GM12878 (cell line): ENCODE measurements around the gene S100A3. TPM values are rescaled to one million over a fixed set of nuclear protein-coding genes. Genes with fewer than 3 reads are reported as not detected.
A peak's percentile ranks its signal among the peaks of the same experiment; 100 is the strongest.

Experiments used
- CBX5 ChIP-seq: sonication (generic); IDR thresholded peaks from 2 replicates; pipeline ENCODE4 v1.6.1; 2016; ENCODE audit warnings: low read depth, moderate library complexity, mild to moderate bottlenecking, inconsistent platforms
- CHD1 ChIP-seq: IDR thresholded peaks from 2 replicates; pipeline ENCODE4 v1.6.1; 2012; ENCODE audit warnings: low read depth, low read length, improper control_type of control experiment
- HDGF ChIP-seq: fragments of 450-650 bp; IDR thresholded peaks from 2 replicates; pipeline ENCODE4 v1.6.1; 2016; ENCODE audit warnings: antibody characterized with exemption
- IKZF1 ChIP-seq: fragments of 450-650 bp; conservative IDR thresholded peaks from 2 replicates; pipeline ENCODE4 v1.6.1; 2017; ENCODE audit warnings: antibody characterized with exemption, mild to moderate bottlenecking
- IKZF2 ChIP-seq, 2 experiments: fragments of 450-650 bp; IDR thresholded peaks; 2 replicates each; pipeline ENCODE4 v1.6.1; 2017; ENCODE audit warnings: mild to moderate bottlenecking in 2 of 2, moderate library complexity in 2 of 2
- JUND ChIP-seq: IDR thresholded peaks from 2 replicates; pipeline ENCODE4 v1.6.1; 2012; ENCODE audit warnings: low read depth, mild to moderate bottlenecking, low read length, improper control_type of control experiment, moderate library complexity
- NFXL1 ChIP-seq: fragments of 450-650 bp; IDR thresholded peaks from 2 replicates; pipeline ENCODE4 v1.6.1; 2017; ENCODE audit warnings: antibody characterized with exemption, mild to moderate bottlenecking, borderline replicate concordance
- NR2C2 ChIP-seq: IDR thresholded peaks from 2 replicates; pipeline ENCODE4 v1.6.1; 2011; ENCODE audit warnings: borderline replicate concordance, low read depth; ENCODE audit not compliant: control insufficient read depth, insufficient read length
- NRF1 ChIP-seq: conservative IDR thresholded peaks from 2 replicates; pipeline ENCODE4 v1.6.1; 2011; ENCODE audit warnings: mild to moderate bottlenecking, low read depth, low read length, improper control_type of control experiment
- PAX8 ChIP-seq: fragments of 450-650 bp; IDR thresholded peaks from 2 replicates; pipeline ENCODE4 v1.6.1; 2017; ENCODE audit warnings: mild to moderate bottlenecking, moderate library complexity
- RAD21 ChIP-seq: IDR thresholded peaks from 2 replicates; pipeline ENCODE4 v1.6.1; 2011; ENCODE audit warnings: mild to moderate bottlenecking, low read depth, low read length, moderate library complexity; ENCODE audit not compliant: insufficient read depth
- SMARCA5 ChIP-seq: fragments of 450-650 bp; IDR thresholded peaks from 2 replicates; pipeline ENCODE4 v1.6.1; 2017; ENCODE audit warnings: mild to moderate bottlenecking
- SMC3 ChIP-seq: IDR thresholded peaks from 2 replicates; pipeline ENCODE4 v1.6.1; 2011; ENCODE audit warnings: low read length, improper control_type of control experiment, borderline replicate concordance
- STAT1 ChIP-seq: fragments of 450-650 bp; conservative IDR thresholded peaks from 2 replicates; pipeline ENCODE4 v1.6.1; 2014; ENCODE audit warnings: antibody characterized with exemption, mild to moderate bottlenecking
- STAT3 ChIP-seq: IDR thresholded peaks from 2 replicates; pipeline ENCODE4 v1.6.1; 2011; ENCODE audit warnings: low read depth, low read length, improper control_type of control experiment
- TAF1 ChIP-seq: IDR thresholded peaks from 2 replicates; pipeline ENCODE4 v1.6.1; 2011; ENCODE audit warnings: mild to moderate bottlenecking, low read depth, low read length, borderline replicate concordance
- TCF3 ChIP-seq: IDR thresholded peaks from 2 replicates; pipeline ENCODE4 v1.6.1; 2012; ENCODE audit warnings: low read depth, mild to moderate bottlenecking, low read length, borderline replicate concordance; ENCODE audit not compliant: insufficient read depth
- ZNF274 ChIP-seq: IDR thresholded peaks from one replicate; pipeline ENCODE4 v1.8.0; 2011; ENCODE audit not compliant: insufficient read length, insufficient read depth
- polyA plus RNA-seq, 11 experiments: library from polyadenylated mRNA; depleted of rRNA in 4 of 11; unstranded in 6 of 11; stranded (reverse) in 5 of 11; fragments of >200 nt; fragmentation: Nextera tagmentation in 4 of 11; fragmentation: Illumina TruSeq in 1 of 11; extraction: Ambion mirVana in 4 of 11; extraction: Trizol in 1 of 11; gene quantifications; 1 replicate in 1 of 11; 2 replicates in 10 of 11; pipeline versions ENCODE4 v1.2.1 to v1.2.3, GENCODE V29; 2011 to 2016; ENCODE audit warnings: inconsistent platforms in 2 of 11, missing spikeins in 2 of 11, low read depth in 1 of 11
- total RNA-seq, 4 experiments: library from RNA; depleted of rRNA in 3 of 4; stranded (reverse); fragments of >200 nt in 3 of 4; fragmentation: Illumina TruSeq in 1 of 4; extraction: Trizol in 1 of 4; gene quantifications; 2 replicates each; pipeline versions ENCODE4 v1.2.1 to v1.2.3, GENCODE V29; 2013 to 2021
- TF ChIP-seq, protein P1 (sequence below): fragments of 450-650 bp; IDR thresholded peaks from 2 replicates; pipeline ENCODE4 v1.6.1; 2016; ENCODE audit warnings: mild to moderate bottlenecking
- TF ChIP-seq, protein P2 (sequence below): fragments of 450-650 bp; IDR thresholded peaks from 2 replicates; pipeline ENCODE4 v1.6.1; 2017; ENCODE audit warnings: borderline replicate concordance
- TF ChIP-seq, protein P3 (sequence below): IDR thresholded peaks from 2 replicates; pipeline ENCODE4 v1.6.1; 2011; ENCODE audit warnings: borderline replicate concordance, low read depth, mild to moderate bottlenecking, moderate library complexity, low read length; ENCODE audit not compliant: insufficient read depth, poor library complexity, severe bottlenecking
- TF ChIP-seq, protein P4 (sequence below): fragments of 450-650 bp; IDR thresholded peaks from 2 replicates; pipeline ENCODE4 v1.6.1; 2018; ENCODE audit warnings: borderline replicate concordance, mild to moderate bottlenecking; ENCODE audit not compliant: partially characterized antibody

S100A3 gene
- total and polyA plus RNA-seq, 10 of the 15 experiments (the other 5 are each of a cell fraction or from before 2014, with no cell fraction given): 0.32 to 0.45 TPM; not detected in 8

DNA sequence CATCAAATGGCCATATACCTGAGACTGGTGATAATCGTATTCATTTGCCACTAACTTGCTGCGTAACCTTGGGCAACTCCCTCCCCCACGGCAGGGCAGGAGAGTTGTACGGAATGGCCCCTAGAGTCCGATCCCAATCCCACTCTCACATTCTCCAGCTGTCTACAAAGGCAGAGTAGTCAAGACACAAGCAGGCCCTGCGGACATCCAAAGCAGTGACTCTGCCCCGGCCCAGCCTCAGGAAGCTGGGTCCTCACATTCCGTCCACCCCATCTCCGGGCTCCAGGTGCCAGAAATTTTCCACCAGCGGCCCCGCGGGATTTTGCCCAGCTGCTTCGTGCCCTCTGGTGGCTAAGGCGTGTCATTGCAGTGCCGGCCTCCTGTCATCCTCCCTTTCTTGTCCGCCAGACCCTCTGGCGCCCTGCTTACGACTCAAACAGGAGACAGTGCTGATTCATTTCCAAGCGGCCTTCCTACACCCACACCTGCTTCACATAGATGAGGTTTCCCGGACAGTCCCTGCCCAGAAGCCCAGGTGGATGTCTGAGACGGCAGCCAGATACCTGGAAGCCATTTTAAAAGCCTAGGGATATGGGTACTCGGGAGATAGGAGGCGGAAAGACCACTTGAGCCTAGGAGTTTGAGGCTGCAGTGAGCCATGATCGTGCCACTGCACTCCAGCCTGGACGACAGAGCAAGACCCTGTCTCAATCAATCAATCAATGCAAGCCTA is 19.5 kb upstream of the S100A3 start (continued):
- TF ChIP-seq NFXL1: no peak
- TF ChIP-seq TAF1: no peak
- no peak for TF ChIP-seq HDGF
- TF ChIP-seq, protein P1, sequence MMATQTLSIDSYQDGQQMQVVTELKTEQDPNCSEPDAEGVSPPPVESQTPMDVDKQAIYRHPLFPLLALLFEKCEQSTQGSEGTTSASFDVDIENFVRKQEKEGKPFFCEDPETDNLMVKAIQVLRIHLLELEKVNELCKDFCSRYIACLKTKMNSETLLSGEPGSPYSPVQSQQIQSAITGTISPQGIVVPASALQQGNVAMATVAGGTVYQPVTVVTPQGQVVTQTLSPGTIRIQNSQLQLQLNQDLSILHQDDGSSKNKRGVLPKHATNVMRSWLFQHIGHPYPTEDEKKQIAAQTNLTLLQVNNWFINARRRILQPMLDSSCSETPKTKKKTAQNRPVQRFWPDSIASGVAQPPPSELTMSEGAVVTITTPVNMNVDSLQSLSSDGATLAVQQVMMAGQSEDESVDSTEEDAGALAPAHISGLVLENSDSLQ: peak; percentile 20; the same call in 1 of the 2 replicates
- TF ChIP-seq, protein P2, sequence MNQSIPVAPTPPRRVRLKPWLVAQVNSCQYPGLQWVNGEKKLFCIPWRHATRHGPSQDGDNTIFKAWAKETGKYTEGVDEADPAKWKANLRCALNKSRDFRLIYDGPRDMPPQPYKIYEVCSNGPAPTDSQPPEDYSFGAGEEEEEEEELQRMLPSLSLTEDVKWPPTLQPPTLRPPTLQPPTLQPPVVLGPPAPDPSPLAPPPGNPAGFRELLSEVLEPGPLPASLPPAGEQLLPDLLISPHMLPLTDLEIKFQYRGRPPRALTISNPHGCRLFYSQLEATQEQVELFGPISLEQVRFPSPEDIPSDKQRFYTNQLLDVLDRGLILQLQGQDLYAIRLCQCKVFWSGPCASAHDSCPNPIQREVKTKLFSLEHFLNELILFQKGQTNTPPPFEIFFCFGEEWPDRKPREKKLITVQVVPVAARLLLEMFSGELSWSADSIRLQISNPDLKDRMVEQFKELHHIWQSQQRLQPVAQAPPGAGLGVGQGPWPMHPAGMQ: no peak
- TF ChIP-seq SMC3: peak; percentile 99
- no peak for TF ChIP-seq ZNF274
- TF ChIP-seq SMARCA5: no peak; the same call in 1 of the 2 replicates
- no peak for TF ChIP-seq NRF1
- TF ChIP-seq JUND: no peak
- no peak for TF ChIP-seq PAX8
- TF ChIP-seq, protein P3, sequence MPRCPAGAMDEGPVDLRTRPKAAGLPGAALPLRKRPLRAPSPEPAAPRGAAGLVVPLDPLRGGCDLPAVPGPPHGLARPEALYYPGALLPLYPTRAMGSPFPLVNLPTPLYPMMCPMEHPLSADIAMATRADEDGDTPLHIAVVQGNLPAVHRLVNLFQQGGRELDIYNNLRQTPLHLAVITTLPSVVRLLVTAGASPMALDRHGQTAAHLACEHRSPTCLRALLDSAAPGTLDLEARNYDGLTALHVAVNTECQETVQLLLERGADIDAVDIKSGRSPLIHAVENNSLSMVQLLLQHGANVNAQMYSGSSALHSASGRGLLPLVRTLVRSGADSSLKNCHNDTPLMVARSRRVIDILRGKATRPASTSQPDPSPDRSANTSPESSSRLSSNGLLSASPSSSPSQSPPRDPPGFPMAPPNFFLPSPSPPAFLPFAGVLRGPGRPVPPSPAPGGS: no peak
- TF ChIP-seq STAT3: no peak
- TF ChIP-seq STAT1: no peak
- peak; percentile 83 for TF ChIP-seq IKZF1
- TF ChIP-seq, protein P4, sequence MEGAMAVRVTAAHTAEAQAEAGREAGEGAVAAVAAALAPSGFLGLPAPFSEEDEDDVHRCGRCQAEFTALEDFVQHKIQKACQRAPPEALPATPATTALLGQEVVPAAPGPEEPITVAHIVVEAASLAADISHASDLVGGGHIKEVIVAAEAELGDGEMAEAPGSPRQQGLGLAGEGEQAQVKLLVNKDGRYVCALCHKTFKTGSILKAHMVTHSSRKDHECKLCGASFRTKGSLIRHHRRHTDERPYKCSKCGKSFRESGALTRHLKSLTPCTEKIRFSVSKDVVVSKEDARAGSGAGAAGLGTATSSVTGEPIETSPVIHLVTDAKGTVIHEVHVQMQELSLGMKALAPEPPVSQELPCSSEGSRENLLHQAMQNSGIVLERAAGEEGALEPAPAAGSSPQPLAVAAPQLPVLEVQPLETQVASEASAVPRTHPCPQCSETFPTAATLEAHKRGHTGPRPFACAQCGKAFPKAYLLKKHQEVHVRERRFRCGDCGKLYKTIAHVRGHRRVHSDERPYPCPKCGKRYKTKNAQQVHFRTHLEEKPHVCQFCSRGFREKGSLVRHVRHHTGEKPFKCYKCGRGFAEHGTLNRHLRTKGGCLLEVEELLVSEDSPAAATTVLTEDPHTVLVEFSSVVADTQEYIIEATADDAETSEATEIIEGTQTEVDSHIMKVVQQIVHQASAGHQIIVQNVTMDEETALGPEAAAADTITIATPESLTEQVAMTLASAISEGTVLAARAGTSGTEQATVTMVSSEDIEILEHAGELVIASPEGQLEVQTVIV: no peak
- TF ChIP-seq CHD1: no peak
- peak; percentile 90 for TF ChIP-seq RAD21
- no peak for TF ChIP-seq CBX5
- no peak for TF ChIP-seq NR2C2
- TF ChIP-seq IKZF2 (IDR thresholded peaks at IDR 0.05): peak; percentile 42 to 54
- peak; percentile 50; the same call in 1 of the 2 replicates for TF ChIP-seq TCF3
